Esophagus squamous epithelium (tissue), 5 donors: ENCODE measurements around the gene PEX14. TPM values are rescaled to one million over a fixed set of nuclear protein-coding genes. Genes with fewer than 3 reads are reported as not detected.

ENCODE experiments used
- DNase-seq: peaks from one replicate; lab custom pipeline; 2025; lab: John Stamatoyannopoulos, UW
- H3K27ac ChIP-seq, 4 donors: fragments of 200-600 bp; sonication (generic); one replicate each; pipeline ENCODE4 v1.5.1; 2016 to 2019; ENCODE audit warnings: mild to moderate bottlenecking in 1 of 4
- H3K27me3 ChIP-seq, 4 donors: fragments of 200-600 bp; sonication (generic); 1 replicate in 3 of 4; 2 replicates in 1 of 4; pipeline versions ENCODE4 v1.5.1 to v1.6.0; 2017 to 2021; ENCODE audit warnings: antibody characterized with exemption in 1 of 4
- H3K36me3 ChIP-seq, 3 donors: fragments of 200-600 bp; sonication (generic); one replicate each; pipeline ENCODE4 v1.5.1; 2016 to 2019
- H3K4me1 ChIP-seq, 3 donors: fragments of 200-600 bp; sonication (generic); one replicate each; pipeline ENCODE4 v1.5.1; 2017 to 2019
- H3K4me3 ChIP-seq, 4 donors: fragments of 200-600 bp; sonication (generic); 1 replicate in 3 of 4; 2 replicates in 1 of 4; pipeline ENCODE4 v1.5.1; 2016 to 2019; ENCODE audit warnings: mild to moderate bottlenecking in 2 of 4, moderate library complexity in 1 of 4
- H3K9me3 ChIP-seq, 3 donors: fragments of 200-600 bp; sonication (generic); one replicate each; pipeline ENCODE4 v1.5.1; 2016 to 2019
- CTCF ChIP-seq, 6 experiments: fragments of 450-650 bp in 4 of 6; fragments of 200-600 bp in 2 of 6; sonication (generic) in 2 of 6; IDR thresholded peaks; one replicate each; pipeline ENCODE4 v1.5.1; 2016 to 2019; ENCODE audit warnings: antibody characterized with exemption in 6 of 6, mild to moderate bottlenecking in 4 of 6, moderate library complexity in 4 of 6
- POLR2A ChIP-seq, 4 donors: fragments of 450-650 bp; IDR thresholded peaks; one replicate each; pipeline ENCODE4 v1.6.1; 2017; ENCODE audit warnings: antibody characterized with exemption in 4 of 4, mild to moderate bottlenecking in 4 of 4, moderate library complexity in 3 of 4
- WGBS, 2 donors: methylation state at CpG; one replicate each; pipeline ENCODE4 v1.1.5; 2018; 5-methylcytosine and 5-hydroxymethylcytosine counted together
- intact Hi-C: fragments of 100-400 bp; cut with DNase I; formaldehyde crosslinking; loops from one replicate; pipeline ENCODE4 v1.15.0; 2022
- total RNA-seq, 4 donors: library from RNA; depleted of rRNA; stranded (reverse); fragments of >200 nt; gene quantifications; one replicate each; pipeline ENCODE4 v1.1.0, GENCODE V29; 2016
- donor health status: DM: yes; HTN: yes; CAD: no.

PEX14 gene
- total RNA-seq, 4 donors from 2014 or later: 9.4 to 22.9 (median 15.2) TPM

GRCh38 chr1:10521537-10522157 lies 46.9 kb downstream of the PEX14 start:
- Histone ChIP-seq H3K36me3 (peaks cover 0 to 9% (median 0%) of the 10 kb centered on the region in 3 donors), H3K27me3 (no peaks in the 10 kb centered on the region), H3K4me1 (peaks cover 10 to 46% (median 14%) of the 10 kb centered on the region in 3 donors), H3K27ac (peak overlapping the region in 2 of 4 donors; percentile 28 to 53), H3K4me3 (no peak overlapping the region), H3K9me3 (no peaks in the 10 kb centered on the region)
- WGBS, 2 donors: 82 to 90% methylated on average over 8 of the region's 8 CpGs
- intact Hi-C loops: no loop called here
- DNase-seq: no peak
- TF ChIP-seq POLR2A (IDR thresholded peaks at IDR 0.05) (no peak), CTCF (IDR thresholded peaks at IDR 0.05) (no peak)

- Histone ChIP-seq H3K4me1 (peaks cover 3 to 38% (median 7%) of the 10 kb centered on the region in 3 donors), H3K4me3 (no peak overlapping the region), H3K27ac (peak overlapping the region in 3 of 4 donors; percentile 28 to 53 (median 43)), H3K9me3 (no peaks in the 10 kb centered on the region), H3K27me3 (no peaks in the 10 kb centered on the region), H3K36me3 (peaks cover 0 to 9% (median 0%) of the 10 kb centered on the region in 3 donors)
- no peak for DNase-seq
- intact Hi-C loops: no loop called here
- 20 to 46% methylated on average over 3 of the region's 3 CpGs for WGBS, 2 donors
- TF ChIP-seq CTCF (IDR thresholded peaks at IDR 0.05) (no peak), POLR2A (IDR thresholded peaks at IDR 0.05) (no peak)
Observed at GRCh38 chr1:10522322-10522860, 47.6 kb downstream of the PEX14 start.

GRCh38 chr1:10525208-10525607 lies 50.5 kb downstream of the PEX14 start:
- no peaks in the 10 kb centered on the region for H3K9me3 ChIP-seq
- no peaks in the 10 kb centered on the region for H3K27me3 ChIP-seq
- no peak overlapping the region for H3K27ac ChIP-seq
- H3K4me3 ChIP-seq: no peak overlapping the region
- H3K36me3 ChIP-seq: peaks cover 0 to 5% (median 0%) of the 10 kb centered on the region in 3 donors
- DNase-seq: no peak
- peaks cover 8 to 43% (median 14%) of the 10 kb centered on the region in 3 donors for H3K4me1 ChIP-seq
- no peak for TF ChIP-seq CTCF (IDR thresholded peaks at IDR 0.05)
- no peak for TF ChIP-seq POLR2A (IDR thresholded peaks at IDR 0.05)
- intact Hi-C loops: no loop called here
- WGBS, 2 donors: 89 to 91% methylated on average over 5 of the region's 5 CpGs

- Histone ChIP-seq H3K27ac (peak overlapping the region; percentile 56 to 77 (median 66)), H3K27me3 (no peaks in the 10 kb centered on the region), H3K9me3 (no peaks in the 10 kb centered on the region), H3K36me3 (no peaks in the 10 kb centered on the region), H3K4me3 (peak overlapping the region in 1 of 4 donors; percentile 28), H3K4me1 (peaks cover 8 to 32% (median 14%) of the 10 kb centered on the region in 3 donors)
- 37 to 40% methylated on average over 13 of the region's 13 CpGs for WGBS, 2 donors
- DNase-seq: no peak
- TF ChIP-seq POLR2A (IDR thresholded peaks at IDR 0.05) (no peak), CTCF (IDR thresholded peaks at IDR 0.05) (no peak)
- intact Hi-C loops: no loop called here
Observed at GRCh38 chr1:10528066-10529014, 53.6 kb downstream of the PEX14 start.
